ENCODE data around the gene SCAMP5. TPM values are rescaled to one million over a fixed set of nuclear protein-coding genes. Genes with fewer than 3 reads are reported as not detected.

Gene SCAMP5
- total RNA-seq, 1 experiment from 2014 or later = 7.0 TPM

GRCh38 chr15:74962671-74963070 is 32.7 kb upstream of the SCAMP5 start:
- Histone ChIP-seq H3K9ac (ENCODE audit: low read length) (no peak overlapping the region), H4K20me1 (ENCODE audit: low read length) (no peaks in the 10 kb centered on the region), H3F3A (ENCODE audit: low read length, unreplicated experiment) (no peaks in the 10 kb centered on the region), H3K36me3 (ENCODE audit: low read depth, low read length) (no peaks in the 10 kb centered on the region), H3K27ac (ENCODE audit: low read length) (no peak overlapping the region), H3K4me1 (ENCODE audit: insufficient read depth, low read length) (peaks cover 11% of the 10 kb centered on the region), H3K27me3 (ENCODE audit: low read length) (no peaks in the 10 kb centered on the region), H3K4me2 (ENCODE audit: low read length) (no peak overlapping the region), H3K9me3 (ENCODE audit: low read length) (no peaks in the 10 kb centered on the region), H3K4me3 (ENCODE audit: low read length) (no peak overlapping the region), H3K79me2 (ENCODE audit: low read length) (no peaks in the 10 kb centered on the region), H2AFZ (ENCODE audit: low read length) (no peak overlapping the region), H3K9me2 (replicated peaks; ENCODE audit: low read length) (no peaks in the 10 kb centered on the region)
- ATAC-seq (no peak), DNase-seq (no peak)
- no TSS peak for BruUV-seq (replicated peaks)
- no peak for TF ChIP-seq EZH2 (IDR thresholded peaks at IDR 0.05; ENCODE audit: low read length, unreplicated experiment)
- no peak for TF ChIP-seq CTCF (conservative IDR thresholded peaks at IDR 0.05; ENCODE audit: low read depth, low read length)
- no peak for TF ChIP-seq EZH2phosphoT487 (IDR thresholded peaks at IDR 0.05; ENCODE audit: borderline replicate concordance, low read length)
- ChIA-PET CTCF (no interaction called here), POLR2A (ENCODE audit: unreplicated experiment) (no interaction called here)
- intact Hi-C loops (cut with micrococcal nuclease) = no loop called here

- Histone ChIP-seq H3K4me3 (ENCODE audit: low read length) (no peak overlapping the region), H3F3A (ENCODE audit: low read length, unreplicated experiment) (no peaks in the 10 kb centered on the region), H3K9me3 (ENCODE audit: low read length) (no peaks in the 10 kb centered on the region), H3K4me1 (ENCODE audit: insufficient read depth, low read length) (peaks cover 11% of the 10 kb centered on the region), H3K79me2 (ENCODE audit: low read length) (no peaks in the 10 kb centered on the region), H3K9ac (ENCODE audit: low read length) (no peak overlapping the region), H3K9me2 (replicated peaks; ENCODE audit: low read length) (no peaks in the 10 kb centered on the region), H3K36me3 (ENCODE audit: low read depth, low read length) (no peaks in the 10 kb centered on the region), H3K27me3 (ENCODE audit: low read length) (no peaks in the 10 kb centered on the region), H4K20me1 (ENCODE audit: low read length) (no peaks in the 10 kb centered on the region), H2AFZ (ENCODE audit: low read length) (no peak overlapping the region), H3K4me2 (ENCODE audit: low read length) (no peak overlapping the region), H3K27ac (ENCODE audit: low read length) (no peak overlapping the region)
- intact Hi-C loops (cut with micrococcal nuclease) = no loop called here
- POLR2A ChIA-PET (ENCODE audit: unreplicated experiment) = interaction anchor here (0.6 kb wide), 1 partner anchor 13 kb away, joined by 3 read pairs; no protein-coding TSS in a partner anchor
- DNase-seq = no peak
- TF ChIP-seq EZH2 (IDR thresholded peaks at IDR 0.05; ENCODE audit: low read length, unreplicated experiment) = no peak
- TF ChIP-seq CTCF (conservative IDR thresholded peaks at IDR 0.05; ENCODE audit: low read depth, low read length) = no peak
- no peak for TF ChIP-seq EZH2phosphoT487 (IDR thresholded peaks at IDR 0.05; ENCODE audit: borderline replicate concordance, low read length)
- BruUV-seq (replicated peaks) = no TSS peak
- CTCF ChIA-PET = no interaction called here
- no peak for ATAC-seq
Measured at GRCh38 chr15:74963213-74963612, 32.1 kb upstream of the SCAMP5 start.

GRCh38 chr15:74964794-74965193 is 30.6 kb upstream of the SCAMP5 start:
- ChIA-PET POLR2A (ENCODE audit: unreplicated experiment) (interaction anchor here (0.6 kb wide), 2 partner anchors 30 to 196 kb away, joined by 3 to 10 read pairs; no protein-coding TSS in a partner anchor), CTCF (no interaction called here)
- no TSS peak for BruUV-seq (replicated peaks)
- Histone ChIP-seq H3K36me3 (ENCODE audit: low read depth, low read length) (no peaks in the 10 kb centered on the region), H3K9me3 (ENCODE audit: low read length) (no peaks in the 10 kb centered on the region), H3K9ac (ENCODE audit: low read length) (no peak overlapping the region), H3K4me1 (ENCODE audit: insufficient read depth, low read length) (peaks cover 11% of the 10 kb centered on the region), H3K27ac (ENCODE audit: low read length) (peak overlapping the region; percentile 28; the same call in 1 of the 2 replicates), H3K4me3 (ENCODE audit: low read length) (no peak overlapping the region), H3K79me2 (ENCODE audit: low read length) (no peaks in the 10 kb centered on the region), H3K27me3 (ENCODE audit: low read length) (no peaks in the 10 kb centered on the region), H4K20me1 (ENCODE audit: low read length) (no peaks in the 10 kb centered on the region), H2AFZ (ENCODE audit: low read length) (peak overlapping the region; percentile 19; the same call in 1 of the 2 replicates), H3F3A (ENCODE audit: low read length, unreplicated experiment) (no peaks in the 10 kb centered on the region), H3K4me2 (ENCODE audit: low read length) (0 out of 2 replicates have a peak overlapping the region, but pooled peaks have one; percentile 34), H3K9me2 (replicated peaks; ENCODE audit: low read length) (no peaks in the 10 kb centered on the region)
- intact Hi-C loops (cut with micrococcal nuclease) = no loop called here
- no peak for TF ChIP-seq CTCF (conservative IDR thresholded peaks at IDR 0.05; ENCODE audit: low read depth, low read length)
- DNase-seq (peak; percentile 67), ATAC-seq (peak; percentile 66)

Measured in PC-3 (cell line).